Mucosa of rectum (tissue), 2 donors: ENCODE results near the gene BABAM2.

Source experiments
- H3K27ac ChIP-seq, 2 donors: one replicate each; pipeline ENCODE4 v1.7.0; 2013; ENCODE audit warnings: inconsistent platforms in 2 of 2, low read depth in 2 of 2, low read length in 2 of 2
- H3K27me3 ChIP-seq, 2 donors: one replicate each; pipeline ENCODE4 v1.7.0; 2013; ENCODE audit warnings: low read length in 2 of 2; ENCODE audit not compliant: control insufficient read depth in 2 of 2, insufficient read depth in 2 of 2
- H3K36me3 ChIP-seq, 2 donors: one replicate each; pipeline ENCODE4 v1.7.0; 2013; ENCODE audit warnings: low read length in 2 of 2; ENCODE audit not compliant: control insufficient read depth in 2 of 2, insufficient read depth in 2 of 2
- H3K4me1 ChIP-seq, 2 donors: one replicate each; pipeline ENCODE4 v1.7.0; 2013; ENCODE audit warnings: low read length in 2 of 2, mild to moderate bottlenecking in 1 of 2; ENCODE audit not compliant: control insufficient read depth in 2 of 2, insufficient read depth in 2 of 2
- H3K4me3 ChIP-seq, 2 donors: one replicate each; pipeline ENCODE4 v1.7.0; 2013; ENCODE audit warnings: low read length in 2 of 2
- H3K9ac ChIP-seq, 2 donors: one replicate each; pipeline ENCODE4 v1.7.0; 2013; ENCODE audit warnings: low read length in 2 of 2, low read depth in 1 of 2, mild to moderate bottlenecking in 1 of 2
- H3K9me3 ChIP-seq, 2 donors: one replicate each; pipeline ENCODE4 v1.7.0; 2013; ENCODE audit warnings: low read length in 2 of 2; ENCODE audit not compliant: control insufficient read depth in 2 of 2
- donor health status: healthy.
- donor health status: Normal muscosa, but diverticular disease.

BABAM2 gene

GRCh38 chr2:28311660-28312249 lies 421.2 kb downstream of the BABAM2 start:
- Histone ChIP-seq H3K4me3 (no peak overlapping the region), H3K9ac (no peak overlapping the region), H3K27me3 (no peaks in the 10 kb centered on the region), H3K27ac (no peak overlapping the region), H3K36me3 (no peaks in the 10 kb centered on the region), H3K9me3 (no peaks in the 10 kb centered on the region), H3K4me1 (no peaks in the 10 kb centered on the region)

- Histone ChIP-seq H3K36me3 (no peaks in the 10 kb centered on the region), H3K27ac (no peak overlapping the region)
These were observed 422.0 kb downstream of the BABAM2 start for GRCh38 chr2:28312307-28313219.

GRCh38 chr2:28313220-28313784 lies 422.8 kb downstream of the BABAM2 start:
- no peak overlapping the region for H3K27ac ChIP-seq
- no peaks in the 10 kb centered on the region for H3K27me3 ChIP-seq
- no peak overlapping the region for H3K9ac ChIP-seq
- H3K4me3 ChIP-seq = no peak overlapping the region
- no peaks in the 10 kb centered on the region for H3K9me3 ChIP-seq
- no peaks in the 10 kb centered on the region for H3K4me1 ChIP-seq
- H3K36me3 ChIP-seq = no peaks in the 10 kb centered on the region

More at GRCh38 chr2:28312307-28313219, 422.0 kb downstream of the BABAM2 start:
- Histone ChIP-seq H3K9ac (no peak overlapping the region), H3K4me3 (no peak overlapping the region), H3K4me1 (no peaks in the 10 kb centered on the region), H3K27me3 (no peaks in the 10 kb centered on the region), H3K9me3 (no peaks in the 10 kb centered on the region)

GRCh38 chr2:28314968-28315367 lies 424.4 kb downstream of the BABAM2 start:
- Histone ChIP-seq H3K9me3 (no peaks in the 10 kb centered on the region), H3K27ac (no peak overlapping the region), H3K36me3 (no peaks in the 10 kb centered on the region), H3K27me3 (no peaks in the 10 kb centered on the region), H3K9ac (no peak overlapping the region), H3K4me3 (no peak overlapping the region), H3K4me1 (peaks cover 5 to 6% of the 10 kb centered on the region in 2 donors)

- H3K27me3 ChIP-seq = no peaks in the 10 kb centered on the region
- H3K4me3 ChIP-seq = no peak overlapping the region
- H3K9me3 ChIP-seq = no peaks in the 10 kb centered on the region
- H3K4me1 ChIP-seq = peaks cover 5 to 6% of the 10 kb centered on the region in 2 donors
- no peak overlapping the region for H3K9ac ChIP-seq
- H3K27ac ChIP-seq = no peak overlapping the region
- no peaks in the 10 kb centered on the region for H3K36me3 ChIP-seq
These were observed 426.2 kb downstream of the BABAM2 start for GRCh38 chr2:28316546-28317335.

GRCh38 chr2:28317390-28317789 lies 426.9 kb downstream of the BABAM2 start:
- H3K27ac ChIP-seq = no peak overlapping the region
- H3K27me3 ChIP-seq = no peaks in the 10 kb centered on the region
- no peaks in the 10 kb centered on the region for H3K9me3 ChIP-seq
- H3K9ac ChIP-seq = no peak overlapping the region
- H3K36me3 ChIP-seq = no peaks in the 10 kb centered on the region
- H3K4me3 ChIP-seq = no peak overlapping the region
- H3K4me1 ChIP-seq = peaks cover 5 to 6% of the 10 kb centered on the region in 2 donors

GRCh38 chr2:28318023-28318422 lies 427.5 kb downstream of the BABAM2 start:
- peaks cover 5 to 6% of the 10 kb centered on the region in 2 donors for H3K4me1 ChIP-seq
- no peak overlapping the region for H3K9ac ChIP-seq
- H3K36me3 ChIP-seq = no peaks in the 10 kb centered on the region
- no peaks in the 10 kb centered on the region for H3K9me3 ChIP-seq
- no peak overlapping the region for H3K4me3 ChIP-seq
- H3K27me3 ChIP-seq = no peaks in the 10 kb centered on the region
- no peak overlapping the region for H3K27ac ChIP-seq

- H3K4me3 ChIP-seq = no peak overlapping the region
- no peak overlapping the region for H3K27ac ChIP-seq
- H3K9me3 ChIP-seq = no peaks in the 10 kb centered on the region
- no peaks in the 10 kb centered on the region for H3K27me3 ChIP-seq
- peaks cover 5 to 6% of the 10 kb centered on the region in 2 donors for H3K4me1 ChIP-seq
- no peak overlapping the region for H3K9ac ChIP-seq
- no peaks in the 10 kb centered on the region for H3K36me3 ChIP-seq
These were observed 428.1 kb downstream of the BABAM2 start for GRCh38 chr2:28318462-28319117.

GRCh38 chr2:28319118-28320008 lies 428.8 kb downstream of the BABAM2 start:
- Histone ChIP-seq H3K27ac (no peak overlapping the region), H3K9ac (no peak overlapping the region), H3K36me3 (no peaks in the 10 kb centered on the region), H3K4me3 (no peak overlapping the region), H3K27me3 (no peaks in the 10 kb centered on the region), H3K4me1 (peaks cover 5 to 6% of the 10 kb centered on the region in 2 donors), H3K9me3 (no peaks in the 10 kb centered on the region)
